H9 (cell line): Measurements from ENCODE around the gene FAM180A. TPM values are rescaled to one million over a fixed set of nuclear protein-coding genes. Genes with fewer than 3 reads are reported as not detected.

Experiments
- DNase-seq: peaks from one replicate; pipeline ENCODE4 v3.0.0-alpha.2; 2017
- H2AFZ ChIP-seq: one replicate; pipeline ENCODE4 v1.6.1; 2013; ENCODE audit warnings: mild to moderate bottlenecking, low read length, control low read depth, moderate library complexity
- H2AK5ac ChIP-seq: 2 replicates; pipeline ENCODE4 v1.6.1; 2013; ENCODE audit warnings: low read length, control low read depth, mixed read lengths; ENCODE audit not compliant: insufficient read length
- H2BK120ac ChIP-seq: one replicate; pipeline ENCODE4 v1.6.1; 2013; ENCODE audit warnings: low read depth, mild to moderate bottlenecking, low read length, control low read depth, inconsistent platforms; ENCODE audit not compliant: poor library complexity, severe bottlenecking
- H2BK12ac ChIP-seq: 2 replicates; pipeline ENCODE4 v1.6.1; 2013; ENCODE audit warnings: low read length, control low read depth, mixed read lengths, low read depth; ENCODE audit not compliant: insufficient read length
- H2BK15ac ChIP-seq: 2 replicates; pipeline ENCODE4 v1.6.1; 2013; ENCODE audit warnings: low read depth, low read length, control low read depth
- H2BK20ac ChIP-seq: one replicate; pipeline ENCODE4 v1.6.1; 2013; ENCODE audit warnings: low read depth, mild to moderate bottlenecking, low read length, control low read depth, inconsistent platforms; ENCODE audit not compliant: poor library complexity, severe bottlenecking
- H2BK5ac ChIP-seq: 2 replicates; pipeline ENCODE4 v1.6.1; 2013; ENCODE audit warnings: low read length, control low read depth, mixed read lengths; ENCODE audit not compliant: insufficient read length
- H3K14ac ChIP-seq: 2 replicates; pipeline ENCODE4 v1.6.1; 2013; ENCODE audit warnings: low read length, control low read depth; ENCODE audit not compliant: insufficient read depth
- H3K18ac ChIP-seq: 2 replicates; pipeline ENCODE4 v1.6.1; 2013; ENCODE audit warnings: low read depth, mild to moderate bottlenecking, mixed read lengths, low read length, control low read depth; ENCODE audit not compliant: insufficient read length
- H3K23ac ChIP-seq: 2 replicates; pipeline ENCODE4 v1.6.1; 2013; ENCODE audit warnings: low read length, control low read depth, mixed read lengths, low read depth; ENCODE audit not compliant: insufficient read length
- H3K23me2 ChIP-seq: 2 replicates; pipeline ENCODE4 v1.6.1; 2013; ENCODE audit warnings: low read depth, mild to moderate bottlenecking, mixed read lengths, low read length, control low read depth; ENCODE audit not compliant: insufficient read length, poor library complexity, severe bottlenecking
- H3K27ac ChIP-seq: 2 replicates; pipeline ENCODE4 v1.5.1; 2013; ENCODE audit warnings: low read length, control low read depth, mixed read lengths, low read depth; ENCODE audit not compliant: insufficient read length
- H3K27me3 ChIP-seq: 2 replicates; pipeline ENCODE4 v1.6.1; 2013; ENCODE audit warnings: low read length, control low read depth, inconsistent platforms; ENCODE audit not compliant: insufficient read depth
- H3K4ac ChIP-seq: 2 replicates; pipeline ENCODE4 v1.6.1; 2013; ENCODE audit warnings: low read depth, mild to moderate bottlenecking, control low read depth, inconsistent platforms, low read length, moderate library complexity
- H3K4me1 ChIP-seq: 2 replicates; pipeline ENCODE4 v1.6.1; 2013; ENCODE audit warnings: low read length, control low read depth, inconsistent platforms; ENCODE audit not compliant: insufficient read depth
- H3K4me2 ChIP-seq: 2 replicates; pipeline ENCODE4 v1.6.1; 2013; ENCODE audit warnings: low read length, control low read depth, mixed read lengths; ENCODE audit not compliant: insufficient read length, insufficient read depth
- H3K56ac ChIP-seq: 2 replicates; pipeline ENCODE4 v1.6.1; 2013; ENCODE audit warnings: low read depth, mild to moderate bottlenecking, mixed read lengths, low read length, control low read depth; ENCODE audit not compliant: insufficient read length
- H3K79me1 ChIP-seq: 2 replicates; pipeline ENCODE4 v1.6.1; 2013; ENCODE audit warnings: low read depth, mild to moderate bottlenecking, moderate library complexity, low read length, control low read depth, inconsistent platforms; ENCODE audit not compliant: insufficient read depth, poor library complexity, severe bottlenecking
- H3K79me2 ChIP-seq: 2 replicates; pipeline ENCODE4 v1.6.1; 2013; ENCODE audit warnings: low read length, control low read depth, inconsistent platforms; ENCODE audit not compliant: insufficient read depth
- H3K9ac ChIP-seq: 2 replicates; pipeline ENCODE4 v1.6.1; 2013; ENCODE audit warnings: low read length, control low read depth, mixed read lengths; ENCODE audit not compliant: insufficient read length; ENCODE audit errors: extremely low read depth
- H3K9me3 ChIP-seq: one replicate; pipeline ENCODE4 v1.6.1; 2013; ENCODE audit warnings: low read depth, low read length, inconsistent platforms; ENCODE audit not compliant: control insufficient read depth
- H3T11ph ChIP-seq: one replicate; pipeline ENCODE4 v1.6.1; 2013; ENCODE audit warnings: mild to moderate bottlenecking, low read length, control low read depth, inconsistent platforms
- H4K20me1 ChIP-seq: one replicate; pipeline ENCODE4 v1.6.1; 2013; ENCODE audit not compliant: control insufficient read depth, insufficient read length, insufficient read depth
- H4K5ac ChIP-seq: 2 replicates; pipeline ENCODE4 v1.6.1; 2013; ENCODE audit warnings: low read depth, mild to moderate bottlenecking, mixed read lengths, low read length, control low read depth; ENCODE audit not compliant: insufficient read length
- H4K8ac ChIP-seq: replicated peaks from 2 replicates; pipeline ENCODE4 v1.6.1; 2013; ENCODE audit warnings: low read length, control low read depth, mixed read lengths, low read depth; ENCODE audit not compliant: insufficient read length
- H4K91ac ChIP-seq: 2 replicates; pipeline ENCODE4 v1.6.1; 2013; ENCODE audit warnings: low read depth, mild to moderate bottlenecking, moderate library complexity, mixed read lengths, low read length, control low read depth; ENCODE audit not compliant: insufficient read length
- H3K27ac Mint-ChIP-seq, 3 experiments: 2 replicates in 2 of 3; 3 replicates in 1 of 3; pipeline ENCODE4 v1.8.0; 2020 to 2021; ENCODE audit warnings: mixed read lengths in 3 of 3, mild to moderate bottlenecking in 1 of 3, moderate library complexity in 1 of 3
- H3K27me3 Mint-ChIP-seq: 2 replicates; pipeline ENCODE4 v1.8.0; 2021; ENCODE audit warnings: low read depth, mild to moderate bottlenecking, moderate library complexity, mixed read lengths
- H3K36me3 Mint-ChIP-seq, 3 experiments: 2 replicates in 2 of 3; 3 replicates in 1 of 3; pipeline ENCODE4 v1.8.0; 2020 to 2021; ENCODE audit warnings: low read depth in 3 of 3, mixed read lengths in 3 of 3; ENCODE audit not compliant: insufficient read depth in 1 of 3
- H3K4me1 Mint-ChIP-seq, 2 experiments: 2 replicates each; pipeline ENCODE4 v1.8.0; 2020; ENCODE audit warnings: mixed read lengths in 2 of 2
- H3K4me3 Mint-ChIP-seq, 2 experiments: 2 replicates in 1 of 2; 3 replicates in 1 of 2; pipeline ENCODE4 v1.8.0; 2020 to 2021; ENCODE audit warnings: mild to moderate bottlenecking in 2 of 2, mixed read lengths in 2 of 2, moderate library complexity in 1 of 2
- H3K9me3 Mint-ChIP-seq, 2 experiments: 2 replicates in 1 of 2; 3 replicates in 1 of 2; pipeline ENCODE4 v1.8.0; 2020; ENCODE audit warnings: mild to moderate bottlenecking in 2 of 2, mixed read lengths in 2 of 2, moderate library complexity in 1 of 2
- WGBS: extraction: QIAGEN DNeasy Blood & Tissue Kit; methylation state at CpG from one replicate; pipeline ENCODE4 v1.1.7; 2013; ENCODE audit warnings: missing lambda C conversion rate, low lambda C conversion rate, mixed read lengths; ENCODE audit not compliant: insufficient read length; ENCODE audit errors: extremely low coverage; 5-methylcytosine and 5-hydroxymethylcytosine counted together
- total RNA-seq: library from RNA; stranded (reverse); gene quantifications from 2 replicates; pipeline ENCODE4 v1.2.1, GENCODE V29; 2021
- TF ChIP-seq, protein P1 (sequence below): fragments of 200-600 bp; sonication (generic); conservative IDR thresholded peaks from 3 replicates; pipeline ENCODE4 v1.8.0; 2021; ENCODE audit warnings: antibody characterized with exemption, mild to moderate bottlenecking

Gene FAM180A
- total RNA-seq, 1 experiment from 2014 or later, result not detected

DNA sequence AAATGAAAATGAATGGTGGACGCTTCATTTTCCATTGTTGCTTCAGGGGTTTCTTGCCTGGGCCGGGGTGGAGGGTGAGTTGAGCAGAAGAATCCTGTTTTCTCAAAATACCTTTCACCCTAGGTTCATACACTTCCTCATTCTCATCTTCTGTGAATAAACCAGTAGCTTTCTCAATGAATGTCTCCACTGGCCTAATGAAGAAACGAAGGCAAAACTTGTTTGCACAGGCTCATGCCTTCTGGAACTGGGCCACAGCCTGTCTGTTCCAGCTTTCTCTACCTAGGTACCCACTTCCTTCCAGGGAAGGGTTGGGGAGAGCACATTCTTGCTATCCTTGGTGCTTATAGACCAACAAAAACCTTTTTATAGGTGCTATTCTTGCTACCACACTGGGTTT is 65.0 kb downstream of the FAM180A start:
- Histone ChIP-seq H4K8ac (no peak overlapping the region), H3K18ac (no peak overlapping the region), H2BK20ac (no peak overlapping the region), H3K9me3 (no peaks in the 10 kb centered on the region), H3K27me3 (no peaks in the 10 kb centered on the region), H4K5ac (no peak overlapping the region), H3T11ph (no peak overlapping the region), H3K4me2 (no peak overlapping the region), H3K79me2 (no peaks in the 10 kb centered on the region), H3K4me1 (no peaks in the 10 kb centered on the region; the same call in 1 of the 2 replicates), H3K79me1 (no peaks in the 10 kb centered on the region), H2BK120ac (no peak overlapping the region), H2AFZ (no peak overlapping the region), H3K56ac (no peak overlapping the region), H2BK15ac (no peak overlapping the region), H4K20me1 (no peaks in the 10 kb centered on the region), H2BK5ac (no peak overlapping the region), H3K23me2 (no peaks in the 10 kb centered on the region), H2BK12ac (no peak overlapping the region), H3K9ac (no peak overlapping the region), H3K14ac (no peak overlapping the region), H3K23ac (no peak overlapping the region), H3K27ac (no peak overlapping the region), H3K4ac (no peak overlapping the region), H2AK5ac (no peak overlapping the region), H4K91ac (no peak overlapping the region)
- no peak for DNase-seq
- Mint-ChIP-seq H3K4me1 (peaks cover 0 to 6% of the 10 kb centered on the region in 2 experiments; a peak in 1 of 4 replicates), H3K4me3 (no peak overlapping the region), H3K36me3 (peaks cover 0 to 15% (median 9%) of the 10 kb centered on the region in 3 experiments; a peak in 4 of 7 replicates), H3K9me3 (no peaks in the 10 kb centered on the region), H3K27me3 (no peaks in the 10 kb centered on the region), H3K27ac (no peak overlapping the region)
- TF ChIP-seq, protein P1, sequence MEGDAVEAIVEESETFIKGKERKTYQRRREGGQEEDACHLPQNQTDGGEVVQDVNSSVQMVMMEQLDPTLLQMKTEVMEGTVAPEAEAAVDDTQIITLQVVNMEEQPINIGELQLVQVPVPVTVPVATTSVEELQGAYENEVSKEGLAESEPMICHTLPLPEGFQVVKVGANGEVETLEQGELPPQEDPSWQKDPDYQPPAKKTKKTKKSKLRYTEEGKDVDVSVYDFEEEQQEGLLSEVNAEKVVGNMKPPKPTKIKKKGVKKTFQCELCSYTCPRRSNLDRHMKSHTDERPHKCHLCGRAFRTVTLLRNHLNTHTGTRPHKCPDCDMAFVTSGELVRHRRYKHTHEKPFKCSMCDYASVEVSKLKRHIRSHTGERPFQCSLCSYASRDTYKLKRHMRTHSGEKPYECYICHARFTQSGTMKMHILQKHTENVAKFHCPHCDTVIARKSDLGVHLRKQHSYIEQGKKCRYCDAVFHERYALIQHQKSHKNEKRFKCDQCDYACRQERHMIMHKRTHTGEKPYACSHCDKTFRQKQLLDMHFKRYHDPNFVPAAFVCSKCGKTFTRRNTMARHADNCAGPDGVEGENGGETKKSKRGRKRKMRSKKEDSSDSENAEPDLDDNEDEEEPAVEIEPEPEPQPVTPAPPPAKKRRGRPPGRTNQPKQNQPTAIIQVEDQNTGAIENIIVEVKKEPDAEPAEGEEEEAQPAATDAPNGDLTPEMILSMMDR, result no peak
- WGBS, result no CpG with 5 or more reads among the region's 3 CpGs
